ENCODE data around the gene ANTXRL. TPM values are rescaled to one million over a fixed set of nuclear protein-coding genes. Genes with fewer than 3 reads are reported as not detected.
"Not testable (repeated sequence)": the region's sequence is repeated elsewhere in the genome, so short reads cannot be mapped to it uniquely, and the experiment has no call there.

Gene ANTXRL
- polyA plus RNA-seq, 1 donor from 2014 or later = not detected

- no peak overlapping the region for H2AFZ ChIP-seq (ENCODE audit: low read depth, low read length)
- H3K27ac ChIP-seq (ENCODE audit: low read length) = no peak overlapping the region
- no peak overlapping the region for H3K4me3 ChIP-seq (ENCODE audit: low read length)
- no peaks in the 10 kb centered on the region for H3F3A ChIP-seq (ENCODE audit: insufficient read depth, low read length, poor library complexity, severe bottlenecking)
- no peaks in the 10 kb centered on the region for H3K9me2 ChIP-seq (ENCODE audit: insufficient read depth, low read length)
- TF ChIP-seq MXI1 (conservative IDR thresholded peaks at IDR 0.05; ENCODE audit: poor library complexity, severe bottlenecking) (no peak), TAF1 (IDR thresholded peaks at IDR 0.05; ENCODE audit: low read depth) (no peak), EP300 (conservative IDR thresholded peaks at IDR 0.05; ENCODE audit: poor library complexity, severe bottlenecking) (no peak), RAD21 (conservative IDR thresholded peaks at IDR 0.05) (no peak), EZH2 (IDR thresholded peaks at IDR 0.05; ENCODE audit: borderline replicate concordance, insufficient read depth, low read length, poor library complexity, severe bottlenecking) (no peak), REST (IDR thresholded peaks at IDR 0.05; ENCODE audit: borderline replicate concordance) (no peak), POLR2AphosphoS5 (IDR thresholded peaks at IDR 0.05) (no peak), SMC3 (conservative IDR thresholded peaks at IDR 0.05; ENCODE audit: poor library complexity) (no peak)
- TF ChIP-seq, protein P1, sequence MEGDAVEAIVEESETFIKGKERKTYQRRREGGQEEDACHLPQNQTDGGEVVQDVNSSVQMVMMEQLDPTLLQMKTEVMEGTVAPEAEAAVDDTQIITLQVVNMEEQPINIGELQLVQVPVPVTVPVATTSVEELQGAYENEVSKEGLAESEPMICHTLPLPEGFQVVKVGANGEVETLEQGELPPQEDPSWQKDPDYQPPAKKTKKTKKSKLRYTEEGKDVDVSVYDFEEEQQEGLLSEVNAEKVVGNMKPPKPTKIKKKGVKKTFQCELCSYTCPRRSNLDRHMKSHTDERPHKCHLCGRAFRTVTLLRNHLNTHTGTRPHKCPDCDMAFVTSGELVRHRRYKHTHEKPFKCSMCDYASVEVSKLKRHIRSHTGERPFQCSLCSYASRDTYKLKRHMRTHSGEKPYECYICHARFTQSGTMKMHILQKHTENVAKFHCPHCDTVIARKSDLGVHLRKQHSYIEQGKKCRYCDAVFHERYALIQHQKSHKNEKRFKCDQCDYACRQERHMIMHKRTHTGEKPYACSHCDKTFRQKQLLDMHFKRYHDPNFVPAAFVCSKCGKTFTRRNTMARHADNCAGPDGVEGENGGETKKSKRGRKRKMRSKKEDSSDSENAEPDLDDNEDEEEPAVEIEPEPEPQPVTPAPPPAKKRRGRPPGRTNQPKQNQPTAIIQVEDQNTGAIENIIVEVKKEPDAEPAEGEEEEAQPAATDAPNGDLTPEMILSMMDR (IDR thresholded peaks at IDR 0.05; ENCODE audit: poor library complexity, severe bottlenecking) = no peak
- H4K20me1 ChIP-seq (ENCODE audit: insufficient read depth) = no peaks in the 10 kb centered on the region
- H3K27me3 ChIP-seq (ENCODE audit: insufficient read depth, low read depth, low read length) = no peaks in the 10 kb centered on the region
- H3K36me3 ChIP-seq (ENCODE audit: insufficient read depth, low read length) = no peaks in the 10 kb centered on the region
- no peak overlapping the region for H3K9ac ChIP-seq (ENCODE audit: low read length)
- H3K79me2 ChIP-seq (replicated peaks; ENCODE audit: insufficient read depth, low read length) = no peaks in the 10 kb centered on the region
- H3K9me3 ChIP-seq (ENCODE audit: low read length) = no peaks in the 10 kb centered on the region
- no peak overlapping the region for H3K4me2 ChIP-seq (ENCODE audit: low read length)
These were observed 7.2 kb downstream of the ANTXRL start for GRCh38 chr10:46293832-46294640.

DNA sequence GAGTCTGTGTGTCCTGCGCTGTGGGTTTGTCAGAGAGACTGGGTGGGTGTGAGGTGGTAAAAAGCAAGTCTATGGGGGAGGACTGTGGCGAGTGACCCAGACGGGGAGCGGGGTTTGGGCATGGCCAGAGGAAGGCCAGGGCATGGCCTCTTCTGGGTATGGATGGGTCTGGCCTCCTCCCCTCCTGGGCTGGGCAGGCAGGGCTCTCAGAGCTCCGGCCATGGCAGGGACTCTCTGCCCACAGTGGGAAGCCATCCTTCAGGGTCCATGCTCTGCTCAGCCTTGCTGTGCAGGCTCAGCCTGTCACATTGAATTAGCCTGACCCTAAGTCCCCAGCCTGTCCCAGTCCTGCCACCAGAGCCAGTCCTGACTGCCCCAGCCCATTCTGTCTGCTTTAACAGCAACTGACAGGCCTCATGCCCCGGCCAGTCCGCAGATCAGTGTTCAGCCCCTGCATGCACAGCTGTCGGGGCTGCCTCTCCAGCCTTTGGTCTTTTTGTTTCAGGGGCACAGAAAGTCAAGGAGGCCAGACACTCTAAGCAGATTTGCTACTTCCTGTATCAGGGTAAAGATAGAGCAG is 7.9 kb downstream of the ANTXRL start:
- Histone ChIP-seq H3K27me3 (ENCODE audit: insufficient read depth, low read depth, low read length) (no peaks in the 10 kb centered on the region), H3K4me2 (ENCODE audit: low read length) (no peak overlapping the region), H3K27ac (ENCODE audit: low read length) (no peak overlapping the region), H4K20me1 (ENCODE audit: insufficient read depth) (no peaks in the 10 kb centered on the region), H3K36me3 (ENCODE audit: insufficient read depth, low read length) (no peaks in the 10 kb centered on the region), H3F3A (ENCODE audit: insufficient read depth, low read length, poor library complexity, severe bottlenecking) (no peaks in the 10 kb centered on the region), H3K4me3 (ENCODE audit: low read length) (no peak overlapping the region), H3K9me2 (ENCODE audit: insufficient read depth, low read length) (no peaks in the 10 kb centered on the region), H3K9me3 (ENCODE audit: low read length) (no peaks in the 10 kb centered on the region), H3K79me2 (replicated peaks; ENCODE audit: insufficient read depth, low read length) (no peaks in the 10 kb centered on the region), H2AFZ (ENCODE audit: low read depth, low read length) (no peak overlapping the region), H3K9ac (ENCODE audit: low read length) (no peak overlapping the region)
- TF ChIP-seq MXI1 (conservative IDR thresholded peaks at IDR 0.05; ENCODE audit: poor library complexity, severe bottlenecking) = no peak
- TF ChIP-seq, protein P1 (IDR thresholded peaks at IDR 0.05; ENCODE audit: poor library complexity, severe bottlenecking) = no peak

DNA sequence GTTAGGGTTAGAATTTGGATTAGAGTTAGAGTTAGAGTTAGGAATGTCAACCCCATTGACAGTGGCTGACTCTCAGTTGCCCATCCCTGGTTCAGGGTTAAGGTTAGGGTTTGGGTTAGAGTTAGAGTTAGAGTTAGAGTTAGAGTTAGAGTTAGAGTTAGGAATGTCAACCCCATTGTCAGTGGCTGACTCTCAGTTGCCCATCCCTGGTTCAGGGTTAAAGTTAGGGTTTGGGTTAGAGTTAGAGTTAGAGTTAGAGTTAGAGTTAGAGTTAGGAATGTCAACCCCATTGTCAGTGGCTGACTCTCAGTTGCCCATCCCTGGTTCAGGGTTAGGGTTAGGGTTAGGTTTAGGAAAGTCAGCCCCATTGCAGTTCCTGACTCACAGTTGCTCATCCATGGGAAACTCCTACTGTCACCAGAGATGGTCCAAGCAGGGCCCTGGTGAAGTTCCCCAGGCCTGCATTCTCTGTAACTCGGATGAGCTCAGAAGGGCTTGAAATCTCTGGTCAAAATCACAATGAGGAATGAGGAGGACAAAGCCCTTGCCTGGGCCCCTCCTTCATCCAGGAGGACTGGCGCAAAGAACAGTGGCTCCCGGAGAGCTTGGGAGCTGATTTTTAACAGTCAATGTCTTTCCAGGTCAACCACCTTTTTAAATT is 8.7 kb downstream of the ANTXRL start:
- H3K27me3 ChIP-seq (ENCODE audit: insufficient read depth, low read depth, low read length); H3K9ac ChIP-seq (ENCODE audit: low read length); H3K79me2 ChIP-seq (replicated peaks; ENCODE audit: insufficient read depth, low read length); H4K20me1 ChIP-seq (ENCODE audit: insufficient read depth); H3K27ac ChIP-seq (ENCODE audit: low read length); H3K9me3 ChIP-seq (ENCODE audit: low read length); H3K4me2 ChIP-seq (ENCODE audit: low read length); H2AFZ ChIP-seq (ENCODE audit: low read depth, low read length); H3K36me3 ChIP-seq (ENCODE audit: insufficient read depth, low read length); H3F3A ChIP-seq (ENCODE audit: insufficient read depth, low read length, poor library complexity, severe bottlenecking); H3K9me2 ChIP-seq (ENCODE audit: insufficient read depth, low read length); H3K4me3 ChIP-seq (ENCODE audit: low read length): not testable (repeated sequence)

DNA sequence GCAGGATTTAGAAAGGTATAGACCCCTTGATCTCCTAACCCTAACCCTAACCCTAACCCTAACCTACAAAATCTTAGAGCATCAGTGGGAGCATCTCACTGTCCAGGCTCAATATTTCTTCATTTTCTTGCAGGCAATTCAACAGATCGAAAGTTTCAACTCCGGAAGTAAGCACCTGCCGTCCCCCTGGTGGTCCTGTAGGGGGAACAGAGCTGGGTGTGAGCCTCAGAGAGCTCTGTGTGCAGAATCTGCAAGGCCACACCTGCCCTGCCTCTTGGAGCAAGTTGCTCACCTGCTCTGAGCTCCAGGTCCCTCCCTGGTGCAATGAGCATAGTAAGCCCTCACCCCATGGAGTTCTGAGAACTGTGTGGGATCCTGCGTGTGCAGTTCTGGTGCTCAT is 9.3 kb downstream of the ANTXRL start:
- not testable (repeated sequence) for H3K9me3 ChIP-seq (ENCODE audit: low read length); H4K20me1 ChIP-seq (ENCODE audit: insufficient read depth); H2AFZ ChIP-seq (ENCODE audit: low read depth, low read length); H3K36me3 ChIP-seq (ENCODE audit: insufficient read depth, low read length); H3F3A ChIP-seq (ENCODE audit: insufficient read depth, low read length, poor library complexity, severe bottlenecking); H3K27me3 ChIP-seq (ENCODE audit: insufficient read depth, low read depth, low read length); H3K79me2 ChIP-seq (replicated peaks; ENCODE audit: insufficient read depth, low read length); H3K4me3 ChIP-seq (ENCODE audit: low read length); H3K4me2 ChIP-seq (ENCODE audit: low read length); H3K9ac ChIP-seq (ENCODE audit: low read length); H3K27ac ChIP-seq (ENCODE audit: low read length); H3K9me2 ChIP-seq (ENCODE audit: insufficient read depth, low read length)

All from neural cell (in vitro differentiated cells).